Globus pallidus (tissue), 1 donor: Measurements from ENCODE around the gene TMEM234.

Experiments
- DNase-seq: peaks from one replicate; pipeline ENCODE4 v3.0.0-alpha.2; 2015; ENCODE audit warnings: low spot score

Gene TMEM234

DNA sequence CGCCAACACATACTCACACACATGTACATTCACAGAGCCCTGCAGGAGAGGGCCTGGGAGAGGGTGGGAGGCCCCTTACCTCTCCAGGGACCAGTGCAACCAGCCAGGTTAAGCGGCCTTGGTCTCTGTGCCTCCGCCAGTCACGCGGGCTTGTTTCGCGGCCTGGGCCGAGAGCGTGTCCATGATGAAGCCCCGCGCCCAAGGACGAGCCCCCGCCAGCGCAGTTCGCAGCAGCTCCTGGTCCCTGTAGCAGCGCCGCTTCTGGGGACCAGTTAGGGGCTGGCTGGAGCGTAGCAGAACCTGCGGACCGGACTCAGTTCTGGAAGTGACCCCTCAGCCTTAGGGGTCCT is 17.6 kb upstream of the TMEM234 start:
- no peak for DNase-seq

DNA sequence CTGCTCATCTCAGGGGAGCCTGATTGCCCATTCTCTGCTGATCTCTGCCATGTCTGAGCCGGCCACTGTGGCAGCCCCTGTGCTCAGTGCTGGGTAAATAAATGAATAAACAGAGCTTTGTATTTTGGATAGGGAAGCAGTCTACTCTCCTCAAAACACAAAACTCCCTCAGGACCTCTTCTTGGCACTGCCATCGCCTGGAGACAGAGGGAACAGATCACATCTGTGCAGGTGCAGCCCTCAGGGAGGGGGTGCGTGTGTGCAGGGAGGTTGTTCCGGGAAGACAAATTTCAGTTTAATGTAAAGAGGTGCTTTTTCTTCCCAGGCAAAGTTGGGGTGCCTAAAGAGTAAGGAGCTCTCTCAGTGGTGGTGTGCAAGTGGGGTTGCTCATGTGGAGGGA is 17.2 kb upstream of the TMEM234 start:
- no peak for DNase-seq

- no peak for DNase-seq
Observed at GRCh38 chr1:32234792-32235191, 12.6 kb upstream of the TMEM234 start.

GRCh38 chr1:32232558-32233304 is 10.6 kb upstream of the TMEM234 start:
- no peak for DNase-seq

DNA sequence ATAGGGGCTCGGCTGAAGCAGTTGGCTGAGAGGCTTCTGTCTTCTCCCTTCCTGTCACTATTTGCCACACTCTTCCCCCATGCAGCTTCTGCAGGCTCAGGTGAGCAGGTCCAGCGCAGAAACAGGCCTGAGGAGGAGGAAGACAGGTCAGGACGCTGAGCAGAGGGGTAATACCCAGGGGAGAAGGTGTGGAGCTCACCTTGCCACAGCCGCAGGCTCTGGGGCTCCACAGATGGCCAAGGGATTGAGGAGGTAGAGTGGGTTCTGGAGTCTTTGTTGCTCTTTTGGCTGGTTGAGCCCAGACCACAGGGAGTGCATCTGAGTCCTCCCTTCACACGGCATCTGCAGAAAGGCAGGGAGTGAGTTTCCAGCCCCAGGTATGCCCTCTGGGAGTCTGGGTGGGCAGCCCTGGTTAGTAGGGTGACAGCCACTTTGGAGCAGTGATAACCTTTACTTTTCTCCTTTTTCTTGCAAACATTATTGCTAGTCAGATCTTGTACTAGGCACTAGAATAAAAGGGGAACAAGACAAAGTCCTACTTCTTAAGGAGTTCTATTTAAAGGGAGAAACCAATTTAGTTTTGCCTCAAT is 9.8 kb upstream of the TMEM234 start:
- no peak for DNase-seq

DNA sequence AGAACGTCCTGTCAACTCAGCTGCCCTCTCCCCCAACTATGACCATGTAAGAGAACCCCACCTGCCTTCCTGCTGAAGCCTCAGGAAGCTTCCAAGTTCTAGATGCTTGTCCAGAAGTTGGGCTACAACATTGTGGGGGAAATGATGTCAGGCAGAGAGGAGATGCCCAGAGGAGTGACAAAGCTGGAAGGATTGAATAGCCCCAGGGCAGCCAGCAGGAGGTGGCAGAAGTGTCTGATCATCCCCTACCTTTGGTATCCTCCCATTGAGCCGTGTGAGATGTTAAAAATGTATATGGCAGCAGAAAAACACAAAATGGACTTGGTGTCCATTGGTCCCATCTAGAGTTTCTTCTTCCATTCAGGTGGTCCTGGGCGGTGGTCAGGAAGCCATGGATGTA is 6.6 kb upstream of the TMEM234 start:
- no peak for DNase-seq

GRCh38 chr1:32224285-32224684 is 2.1 kb upstream of the TMEM234 start:
- DNase-seq, result no peak

GRCh38 chr1:32223683-32224082 is 1.5 kb upstream of the TMEM234 start:
- no peak for DNase-seq

DNA sequence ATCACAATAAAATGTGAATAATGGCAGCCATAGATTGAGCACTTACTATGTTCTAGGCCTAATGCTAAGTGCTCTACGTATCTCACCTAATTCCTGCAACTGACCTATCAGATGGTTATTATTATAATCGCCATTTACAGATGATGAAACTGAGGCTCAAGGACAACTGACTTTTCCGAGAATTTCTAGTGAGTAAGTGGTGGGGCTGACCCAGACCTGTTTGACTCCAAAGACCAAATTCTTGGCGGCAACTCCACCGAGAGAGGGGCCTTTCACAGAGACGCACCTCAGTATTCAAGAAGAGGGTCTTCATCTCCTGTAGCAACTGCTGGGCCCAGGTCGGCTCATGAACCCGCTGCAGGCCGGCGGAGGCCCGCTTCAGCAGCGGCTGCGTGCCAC is 573 bp downstream of the TMEM234 start:
- no peak for DNase-seq

- no peak for DNase-seq
Observed at GRCh38 chr1:32220746-32221580, 1.2 kb downstream of the TMEM234 start.

- DNase-seq, result no peak
Observed at GRCh38 chr1:32219022-32219421, 3.1 kb downstream of the TMEM234 start.

GRCh38 chr1:32216566-32216965 is 5.6 kb downstream of the TMEM234 start:
- no peak for DNase-seq

DNA sequence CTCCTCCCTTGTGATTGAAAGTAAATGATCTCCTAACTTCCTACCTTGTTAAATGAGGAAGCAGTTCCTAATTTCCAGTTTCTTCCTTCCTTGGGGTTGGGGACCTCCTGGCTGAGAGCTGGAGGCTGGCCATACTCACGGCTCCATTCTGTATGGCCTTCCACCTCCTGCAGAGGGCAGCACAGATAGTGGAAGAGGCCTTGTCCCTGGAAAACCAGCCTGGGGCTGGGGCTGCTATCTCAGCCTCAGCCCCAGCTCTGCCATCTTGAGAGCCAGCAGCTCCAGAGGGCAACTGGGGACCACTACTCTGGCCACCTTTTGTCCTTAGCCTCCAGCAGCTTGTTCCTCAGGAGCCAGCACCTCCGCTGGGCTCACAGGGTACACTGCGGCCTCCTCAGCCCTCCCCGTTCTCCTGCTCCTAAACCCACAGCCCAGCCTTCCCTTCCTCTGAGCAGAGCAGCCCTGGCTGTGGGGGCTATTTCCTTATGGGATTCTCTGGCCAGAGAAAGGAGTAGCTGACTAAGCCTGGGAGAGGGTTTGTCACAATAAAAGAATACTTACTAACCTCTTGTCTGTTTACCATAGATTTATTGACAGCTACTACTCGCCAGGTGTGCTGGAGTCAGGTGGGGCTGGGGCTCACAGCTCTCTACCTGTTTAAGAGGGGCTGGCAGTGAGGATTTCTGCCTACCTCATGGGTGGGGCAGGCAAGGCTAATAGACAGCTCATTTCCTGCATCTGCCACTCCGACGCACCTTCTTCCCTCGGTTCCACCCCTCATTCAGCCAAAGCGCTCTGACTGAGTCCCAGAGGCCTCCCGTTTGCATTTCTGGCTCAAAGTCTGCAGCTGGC is 6.3 kb downstream of the TMEM234 start:
- DNase-seq, result peak; percentile 54

DNA sequence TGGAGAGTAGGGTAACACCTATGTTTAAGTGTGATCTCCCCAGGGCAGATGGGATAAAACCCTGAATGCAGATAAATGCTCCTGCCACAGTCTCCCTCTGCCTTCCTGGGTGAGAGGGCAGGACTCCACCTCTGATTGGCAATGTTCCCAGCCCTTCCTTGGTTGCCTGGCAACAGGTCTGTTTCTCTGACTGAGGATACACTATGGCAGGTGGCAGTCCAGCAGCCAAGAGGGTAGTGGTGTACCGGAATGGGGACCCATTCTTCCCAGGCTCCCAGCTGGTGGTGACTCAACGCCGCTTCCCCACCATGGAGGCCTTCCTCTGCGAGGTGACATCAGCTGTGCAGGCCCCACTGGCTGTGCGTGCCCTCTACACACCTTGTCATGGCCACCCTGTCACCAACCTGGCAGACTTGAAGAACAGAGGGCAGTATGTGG is 13.2 kb downstream of the TMEM234 start, which contains the start of gene DCDC2B:
DCDC2B (plus strand) TSS at position 199 of the 438 bp plus-strand sequence; CDS start at position 204, 5 bp downstream.
- DNase-seq, result no peak

- DNase-seq, result no peak
Observed at GRCh38 chr1:32208469-32208868, 13.7 kb downstream of the TMEM234 start.

DNA sequence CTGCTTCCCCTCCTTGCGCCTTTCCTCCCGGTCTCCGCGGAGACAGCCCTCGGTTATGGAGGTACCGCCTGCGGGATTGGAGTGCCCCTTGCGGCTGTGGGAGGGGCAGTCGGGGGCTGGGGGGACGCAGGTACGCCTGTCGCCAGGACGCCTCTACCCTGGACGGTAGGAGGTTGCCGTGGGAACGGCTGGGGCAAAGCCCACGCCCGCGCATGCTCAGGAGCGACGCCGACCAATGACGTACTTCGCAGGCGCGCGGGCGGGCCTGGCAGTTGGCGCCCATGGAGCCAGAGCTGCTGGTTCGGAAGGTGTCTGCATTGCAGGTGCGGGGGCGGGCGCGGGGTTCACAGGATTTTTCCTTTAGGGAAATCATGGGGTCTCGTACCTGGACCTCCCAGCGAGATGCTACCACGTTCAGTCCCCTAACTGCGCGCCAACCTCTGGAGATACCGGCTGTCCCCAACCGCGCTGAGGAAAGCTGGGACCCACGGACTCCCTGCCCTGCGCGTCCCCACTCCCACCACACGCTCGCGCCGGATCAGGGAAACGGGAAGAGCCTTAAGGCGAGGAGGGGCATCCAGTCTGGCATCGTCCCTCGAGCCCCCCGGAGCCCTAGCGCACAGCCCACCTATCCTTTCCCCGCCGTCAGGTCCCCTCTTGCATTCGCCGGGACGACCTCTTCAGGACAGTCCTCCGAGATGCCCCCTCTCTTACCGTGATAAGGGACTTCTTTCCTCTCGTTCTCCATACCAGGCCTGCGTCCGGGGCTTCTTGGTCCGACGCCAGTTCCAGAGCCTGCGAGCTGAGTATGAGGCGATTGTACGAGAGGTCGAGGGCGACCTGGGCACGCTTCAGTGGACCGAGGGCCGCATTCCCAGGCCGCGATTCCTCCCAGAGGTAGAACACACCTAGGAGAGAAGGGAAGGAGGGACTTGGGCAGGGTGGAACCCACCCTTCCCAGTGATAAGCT is 16.5 kb downstream of the TMEM234 start, which contains the start of gene IQCC:
IQCC (plus strand) TSS at position 271 of the 970 bp plus-strand sequence; CDS start at position 282, 11 bp downstream.
- DNase-seq, result peak; percentile 84

DNA sequence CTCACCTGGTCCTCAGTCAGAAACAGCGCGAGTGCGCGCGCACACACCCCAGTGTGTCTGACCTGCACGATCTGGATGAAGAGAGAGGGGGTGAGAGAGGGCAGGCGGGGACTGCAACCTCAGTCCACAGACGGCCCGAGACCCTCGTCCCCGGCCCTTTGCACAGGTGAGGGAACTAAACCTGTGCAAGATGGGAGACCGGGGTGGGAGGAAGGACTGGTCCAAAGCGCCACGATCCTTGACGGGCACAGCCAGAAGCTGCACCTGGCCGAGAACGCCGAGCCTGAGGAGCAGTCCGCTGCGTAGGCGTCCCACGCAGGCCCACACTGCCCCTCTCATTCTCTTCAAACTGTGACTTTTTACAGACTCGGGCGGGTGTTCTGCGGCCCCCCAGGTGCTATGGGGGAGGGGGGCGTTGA is 17.2 kb downstream of the TMEM234 start:
- no peak for DNase-seq

GRCh38 chr1:32201011-32201855 is 20.9 kb downstream of the TMEM234 start:
- peak; percentile 45 for DNase-seq

DNA sequence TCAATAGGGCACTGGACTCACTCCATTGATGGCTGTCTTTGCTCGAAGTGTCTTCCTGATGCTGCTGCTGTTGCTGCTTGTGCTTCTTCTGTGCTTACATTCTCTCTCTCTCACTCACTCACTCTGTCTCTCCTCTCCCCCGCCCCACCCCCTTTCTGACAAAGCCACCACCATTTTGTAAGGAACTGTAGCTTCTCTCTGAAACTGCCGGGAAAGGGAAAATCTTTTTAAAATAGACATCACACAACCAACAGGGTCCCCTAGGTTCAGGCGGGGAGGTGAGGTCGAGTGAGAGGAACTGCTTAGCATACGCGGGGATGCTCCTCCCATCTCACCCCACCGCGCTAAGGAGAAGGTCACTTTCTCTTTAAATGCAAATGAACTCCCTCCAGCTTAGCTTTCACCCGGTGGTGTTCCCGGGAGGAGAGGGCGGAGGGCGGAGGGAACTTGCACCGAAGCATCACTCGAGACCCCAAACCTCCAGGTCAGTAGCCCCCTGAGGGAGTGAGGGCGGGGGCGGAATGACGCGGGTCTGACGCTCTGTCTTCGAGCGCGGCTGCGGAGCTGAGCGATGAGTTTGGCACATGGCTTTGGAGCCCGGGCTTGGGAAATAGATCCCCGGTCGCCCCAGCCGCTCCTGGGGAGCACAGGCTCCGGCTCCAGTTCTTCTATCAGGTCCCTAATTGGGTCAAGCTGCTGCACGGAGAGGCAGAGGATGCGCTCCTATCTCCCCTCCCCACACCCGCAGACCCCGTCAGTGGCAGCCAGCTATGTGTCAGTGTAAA is 21.7 kb downstream of the TMEM234 start, which contains the start of gene CCDC28B:
CCDC28B (plus strand) TSS at position 370 of the 785 bp plus-strand sequence. CDS start 1,341 bp downstream, outside the sequence.
- peak; percentile 66 for DNase-seq
